MM.1S (cell line): ENCODE results near the gene PDE6B.

ENCODE experiments used
- DNase-seq: peaks from one replicate; pipeline ENCODE4 v3.0.0-alpha.2; 2015
- H2AFZ ChIP-seq: fragments of 300-600 bp; sonication (generic); 2 replicates; pipeline ENCODE4 v1.6.0; 2016; ENCODE audit warnings: antibody characterized with exemption, low read length
- H3F3A ChIP-seq: fragments of 300-600 bp; sonication (generic); 2 replicates; pipeline ENCODE4 v1.6.1; 2016; ENCODE audit warnings: mild to moderate bottlenecking, antibody characterized with exemption, low read length, moderate library complexity, mixed read lengths; ENCODE audit not compliant: insufficient read depth
- H3K27ac ChIP-seq: fragments of 300-600 bp; sonication (generic); 2 replicates; pipeline ENCODE4 v1.5.1; 2016; ENCODE audit warnings: mild to moderate bottlenecking, low read length
- H3K27me3 ChIP-seq: fragments of 300-600 bp; sonication (generic); replicated peaks from 2 replicates; pipeline ENCODE4 v1.6.0; 2016; ENCODE audit warnings: low read length; ENCODE audit not compliant: insufficient read depth
- H3K36me3 ChIP-seq: fragments of 300-600 bp; sonication (generic); replicated peaks from 2 replicates; pipeline ENCODE4 v1.6.1; 2016; ENCODE audit warnings: mild to moderate bottlenecking, low read length, mixed read lengths; ENCODE audit not compliant: insufficient read depth
- H3K4me1 ChIP-seq: fragments of 300-600 bp; sonication (generic); 2 replicates; pipeline ENCODE4 v1.6.1; 2016; ENCODE audit warnings: low read length, mixed read lengths
- H3K4me2 ChIP-seq: fragments of 300-600 bp; sonication (generic); 2 replicates; pipeline ENCODE4 v1.6.0; 2016; ENCODE audit warnings: low read depth, low read length
- H3K4me3 ChIP-seq: fragments of 300-600 bp; sonication (generic); 2 replicates; pipeline ENCODE4 v1.5.1; 2016; ENCODE audit warnings: low read length, mixed read lengths
- H3K79me2 ChIP-seq: fragments of 300-600 bp; sonication (generic); 2 replicates; pipeline ENCODE4 v1.6.1; 2016; ENCODE audit warnings: mixed run types, low read length, mixed read lengths
- H3K9ac ChIP-seq: fragments of 300-600 bp; sonication (generic); 2 replicates; pipeline ENCODE4 v1.6.1; 2016; ENCODE audit warnings: low read length, mixed read lengths
- H3K9me2 ChIP-seq: fragments of 300-600 bp; sonication (generic); replicated peaks from 2 replicates; pipeline ENCODE4 v1.6.1; 2016; ENCODE audit warnings: mild to moderate bottlenecking, low read length, mixed read lengths; ENCODE audit not compliant: insufficient read depth
- H3K9me3 ChIP-seq: fragments of 300-600 bp; sonication (generic); replicated peaks from 2 replicates; pipeline ENCODE4 v1.6.1; 2016; ENCODE audit warnings: mild to moderate bottlenecking, low read length, mixed read lengths; ENCODE audit not compliant: insufficient read depth
- H4K20me1 ChIP-seq: fragments of 300-600 bp; sonication (generic); 2 replicates; pipeline ENCODE4 v1.6.1; 2016; ENCODE audit warnings: mild to moderate bottlenecking, low read length, moderate library complexity, mixed read lengths; ENCODE audit not compliant: insufficient read depth
- EZH2 ChIP-seq: fragments of 300-600 bp; sonication (generic); optimal IDR thresholded peaks from 2 replicates; pipeline ENCODE3; 2017; ENCODE audit warnings: low read depth, mild to moderate bottlenecking, antibody characterized with exemption, low read length, mixed read lengths
- EZH2phosphoT487 ChIP-seq: fragments of 300-600 bp; sonication (generic); IDR thresholded peaks from 2 replicates; pipeline ENCODE4 v1.6.1; 2018; ENCODE audit warnings: antibody characterized with exemption, low read length
- TF ChIP-seq, protein P1 (sequence below): fragments of 300-600 bp; sonication (generic); IDR thresholded peaks from 2 replicates; pipeline ENCODE4 v1.5.1; 2016; ENCODE audit warnings: antibody characterized with exemption, low read length, mixed read lengths

The PDE6B gene

GRCh38 chr4:577499-578450 lies 47.6 kb upstream of the PDE6B start:
- no peaks in the 10 kb centered on the region for H3K79me2 ChIP-seq
- H3K9me3 ChIP-seq = no peaks in the 10 kb centered on the region
- H3F3A ChIP-seq = no peaks in the 10 kb centered on the region
- H3K4me3 ChIP-seq = no peak overlapping the region
- no peaks in the 10 kb centered on the region for H4K20me1 ChIP-seq
- H3K27ac ChIP-seq = no peak overlapping the region
- H3K36me3 ChIP-seq = no peaks in the 10 kb centered on the region
- no peak for DNase-seq
- TF ChIP-seq EZH2phosphoT487 = no peak
- TF ChIP-seq EZH2 = no peak
- TF ChIP-seq, protein P1, sequence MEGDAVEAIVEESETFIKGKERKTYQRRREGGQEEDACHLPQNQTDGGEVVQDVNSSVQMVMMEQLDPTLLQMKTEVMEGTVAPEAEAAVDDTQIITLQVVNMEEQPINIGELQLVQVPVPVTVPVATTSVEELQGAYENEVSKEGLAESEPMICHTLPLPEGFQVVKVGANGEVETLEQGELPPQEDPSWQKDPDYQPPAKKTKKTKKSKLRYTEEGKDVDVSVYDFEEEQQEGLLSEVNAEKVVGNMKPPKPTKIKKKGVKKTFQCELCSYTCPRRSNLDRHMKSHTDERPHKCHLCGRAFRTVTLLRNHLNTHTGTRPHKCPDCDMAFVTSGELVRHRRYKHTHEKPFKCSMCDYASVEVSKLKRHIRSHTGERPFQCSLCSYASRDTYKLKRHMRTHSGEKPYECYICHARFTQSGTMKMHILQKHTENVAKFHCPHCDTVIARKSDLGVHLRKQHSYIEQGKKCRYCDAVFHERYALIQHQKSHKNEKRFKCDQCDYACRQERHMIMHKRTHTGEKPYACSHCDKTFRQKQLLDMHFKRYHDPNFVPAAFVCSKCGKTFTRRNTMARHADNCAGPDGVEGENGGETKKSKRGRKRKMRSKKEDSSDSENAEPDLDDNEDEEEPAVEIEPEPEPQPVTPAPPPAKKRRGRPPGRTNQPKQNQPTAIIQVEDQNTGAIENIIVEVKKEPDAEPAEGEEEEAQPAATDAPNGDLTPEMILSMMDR = no peak
- no peak overlapping the region for H3K4me2 ChIP-seq
- no peaks in the 10 kb centered on the region for H3K9me2 ChIP-seq
- H3K4me1 ChIP-seq = no peaks in the 10 kb centered on the region
- no peaks in the 10 kb centered on the region for H3K27me3 ChIP-seq
- no peak overlapping the region for H3K9ac ChIP-seq
- no peak overlapping the region for H2AFZ ChIP-seq

- Histone ChIP-seq H3K9me2 (no peaks in the 10 kb centered on the region), H4K20me1 (no peaks in the 10 kb centered on the region), H3K27ac (no peak overlapping the region), H3K9me3 (no peaks in the 10 kb centered on the region), H3F3A (no peaks in the 10 kb centered on the region), H3K36me3 (no peaks in the 10 kb centered on the region), H3K4me2 (no peak overlapping the region), H3K9ac (no peak overlapping the region), H3K79me2 (no peaks in the 10 kb centered on the region), H3K4me3 (no peak overlapping the region), H2AFZ (no peak overlapping the region), H3K27me3 (no peaks in the 10 kb centered on the region), H3K4me1 (no peaks in the 10 kb centered on the region)
- TF ChIP-seq EZH2 (no peak), EZH2phosphoT487 (no peak)
- TF ChIP-seq, protein P1 = no peak
- no peak for DNase-seq
Observed at GRCh38 chr4:578451-579443, 46.6 kb upstream of the PDE6B start.

GRCh38 chr4:579543-580175 lies 45.7 kb upstream of the PDE6B start:
- Histone ChIP-seq H3K9me2 (no peaks in the 10 kb centered on the region), H3F3A (no peaks in the 10 kb centered on the region), H4K20me1 (no peaks in the 10 kb centered on the region), H3K27ac (no peak overlapping the region), H3K9ac (no peak overlapping the region), H3K4me2 (no peak overlapping the region), H3K4me3 (no peak overlapping the region), H3K36me3 (no peaks in the 10 kb centered on the region), H3K79me2 (no peaks in the 10 kb centered on the region), H3K9me3 (no peaks in the 10 kb centered on the region), H3K4me1 (no peaks in the 10 kb centered on the region), H2AFZ (no peak overlapping the region), H3K27me3 (no peaks in the 10 kb centered on the region)
- TF ChIP-seq EZH2phosphoT487 (no peak), EZH2 (no peak)
- TF ChIP-seq, protein P1 = no peak
- DNase-seq = no peak
